Central memory CD8-positive, alpha-beta T cell (primary cell): ENCODE results near the gene PHEX.

Source experiments
- ATAC-seq: fragments of 150-1000 bp; cut with Tn5 transposase; replicated peaks from 2 replicates; pipeline ENCODE4 v1.10.0; 2022; ENCODE audit warnings: mild to moderate bottlenecking, moderate FRiP score, moderate number of reproducible peaks; ENCODE audit not compliant: poor library complexity, severe bottlenecking; ENCODE audit errors: extremely low read depth
- DNase-seq, 2 donors: peaks; one replicate each; pipeline ENCODE4 v3.0.0; 2021; ENCODE audit warnings: low spot score in 2 of 2
- H3K27ac Mint-ChIP-seq: one replicate; pipeline ENCODE4 v1.8.0; 2022; ENCODE audit warnings: low read depth, mild to moderate bottlenecking, moderate library complexity, mixed read lengths
- H3K27me3 Mint-ChIP-seq: one replicate; pipeline ENCODE4 v1.8.0; 2022; ENCODE audit warnings: mixed read lengths
- H3K36me3 Mint-ChIP-seq: one replicate; pipeline ENCODE4 v1.8.0; 2022; ENCODE audit warnings: mild to moderate bottlenecking, moderate library complexity, mixed read lengths; ENCODE audit not compliant: insufficient read depth
- H3K4me1 Mint-ChIP-seq: one replicate; pipeline ENCODE4 v1.8.0; 2022; ENCODE audit warnings: mixed read lengths
- H3K4me3 Mint-ChIP-seq: one replicate; pipeline ENCODE4 v1.8.0; 2022; ENCODE audit warnings: mild to moderate bottlenecking, moderate library complexity, mixed read lengths
- H3K9me3 Mint-ChIP-seq: one replicate; pipeline ENCODE4 v1.8.0; 2022; ENCODE audit warnings: mixed read lengths

PHEX gene

DNA sequence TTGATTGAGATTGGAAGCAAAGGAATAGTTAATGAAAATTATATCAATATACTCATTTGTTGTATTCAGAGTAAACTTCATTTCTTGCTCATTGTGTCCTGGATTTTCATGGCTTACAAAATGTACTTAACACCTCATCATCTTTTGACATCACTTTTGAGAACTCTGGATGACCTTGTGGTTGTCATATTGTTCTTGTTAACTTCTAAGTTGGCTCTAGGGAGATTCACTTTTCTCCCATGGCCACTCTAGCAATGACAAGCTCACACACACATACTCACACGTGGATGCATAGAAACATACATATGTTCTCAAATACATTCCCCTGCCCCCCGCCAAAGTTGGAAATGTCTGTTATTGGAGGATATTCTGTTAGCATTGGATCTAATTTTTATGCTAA is 15.3 kb downstream of the PHEX start:
- Mint-ChIP-seq H3K4me3 (no peak overlapping the region), H3K27ac (no peak overlapping the region), H3K9me3 (no peaks in the 10 kb centered on the region), H3K27me3 (no peaks in the 10 kb centered on the region), H3K36me3 (no peaks in the 10 kb centered on the region), H3K4me1 (no peaks in the 10 kb centered on the region)
- ATAC-seq = no peak
- no peak for DNase-seq

- no peak for ATAC-seq
- Mint-ChIP-seq H3K27me3 (no peaks in the 10 kb centered on the region), H3K4me1 (no peaks in the 10 kb centered on the region), H3K9me3 (no peaks in the 10 kb centered on the region), H3K27ac (no peak overlapping the region), H3K4me3 (no peak overlapping the region), H3K36me3 (no peaks in the 10 kb centered on the region)
- DNase-seq = no peak
These were observed 21.4 kb downstream of the PHEX start for GRCh38 chrX:22053481-22053880.

GRCh38 chrX:22056235-22056634 is 24.1 kb downstream of the PHEX start:
- no peak overlapping the region for H3K27ac Mint-ChIP-seq
- DNase-seq (no peak), ATAC-seq (no peak)
- no peak overlapping the region for H3K4me3 Mint-ChIP-seq
- H3K36me3 Mint-ChIP-seq = no peaks in the 10 kb centered on the region
- no peaks in the 10 kb centered on the region for H3K27me3 Mint-ChIP-seq
- no peaks in the 10 kb centered on the region for H3K9me3 Mint-ChIP-seq
- no peaks in the 10 kb centered on the region for H3K4me1 Mint-ChIP-seq

- no peak for ATAC-seq
- H3K9me3 Mint-ChIP-seq = no peaks in the 10 kb centered on the region
- no peak overlapping the region for H3K27ac Mint-ChIP-seq
- DNase-seq = no peak
- no peak overlapping the region for H3K4me3 Mint-ChIP-seq
- H3K36me3 Mint-ChIP-seq = no peaks in the 10 kb centered on the region
- no peaks in the 10 kb centered on the region for H3K27me3 Mint-ChIP-seq
- H3K4me1 Mint-ChIP-seq = no peaks in the 10 kb centered on the region
These were observed 25.5 kb downstream of the PHEX start for GRCh38 chrX:22057667-22058066.

GRCh38 chrX:22059775-22060174 is 27.6 kb downstream of the PHEX start:
- no peaks in the 10 kb centered on the region for H3K27me3 Mint-ChIP-seq
- ATAC-seq (no peak), DNase-seq (no peak)
- no peaks in the 10 kb centered on the region for H3K9me3 Mint-ChIP-seq
- no peaks in the 10 kb centered on the region for H3K4me1 Mint-ChIP-seq
- H3K4me3 Mint-ChIP-seq = no peak overlapping the region
- no peaks in the 10 kb centered on the region for H3K36me3 Mint-ChIP-seq
- H3K27ac Mint-ChIP-seq = no peak overlapping the region

- H3K27me3 Mint-ChIP-seq = no peaks in the 10 kb centered on the region
- H3K4me1 Mint-ChIP-seq = no peaks in the 10 kb centered on the region
- ATAC-seq (no peak), DNase-seq (no peak)
- no peaks in the 10 kb centered on the region for H3K9me3 Mint-ChIP-seq
- no peak overlapping the region for H3K4me3 Mint-ChIP-seq
- H3K36me3 Mint-ChIP-seq = no peaks in the 10 kb centered on the region
- no peak overlapping the region for H3K27ac Mint-ChIP-seq
These were observed 28.5 kb downstream of the PHEX start for GRCh38 chrX:22060415-22061280.

- no peaks in the 10 kb centered on the region for H3K9me3 Mint-ChIP-seq
These were observed 31.2 kb downstream of the PHEX start for GRCh38 chrX:22063284-22063683.

DNA sequence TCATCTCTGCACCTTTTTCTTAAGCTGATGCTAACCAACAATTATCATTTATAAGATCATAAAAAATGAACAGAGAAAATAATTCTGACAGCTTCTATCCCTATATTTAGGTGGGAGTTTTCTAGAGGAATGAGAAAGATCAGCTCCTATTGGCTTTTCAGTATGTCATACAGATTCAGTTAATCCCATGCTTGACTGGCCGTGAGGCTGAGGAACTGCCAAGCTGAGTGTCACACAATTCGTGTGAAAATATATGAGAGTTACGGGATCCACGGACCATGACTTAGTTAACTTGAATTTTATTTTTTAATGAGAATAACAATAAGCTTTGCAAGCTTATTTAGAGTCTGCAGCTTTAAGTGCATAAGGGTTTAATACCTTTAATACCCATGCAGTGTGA is 37.5 kb downstream of the PHEX start:
- no peak overlapping the region for H3K4me3 Mint-ChIP-seq
- H3K9me3 Mint-ChIP-seq = no peaks in the 10 kb centered on the region
- H3K4me1 Mint-ChIP-seq = no peaks in the 10 kb centered on the region
- DNase-seq (no peak), ATAC-seq (no peak)
- H3K27me3 Mint-ChIP-seq = no peaks in the 10 kb centered on the region
- no peak overlapping the region for H3K27ac Mint-ChIP-seq
- no peaks in the 10 kb centered on the region for H3K36me3 Mint-ChIP-seq

More at GRCh38 chrX:22063284-22063683, 31.2 kb downstream of the PHEX start:
- H3K27me3 Mint-ChIP-seq = no peaks in the 10 kb centered on the region
- ATAC-seq (no peak), DNase-seq (no peak)
- no peaks in the 10 kb centered on the region for H3K36me3 Mint-ChIP-seq
- H3K27ac Mint-ChIP-seq = no peak overlapping the region
- H3K4me3 Mint-ChIP-seq = no peak overlapping the region
- H3K4me1 Mint-ChIP-seq = no peaks in the 10 kb centered on the region

DNA sequence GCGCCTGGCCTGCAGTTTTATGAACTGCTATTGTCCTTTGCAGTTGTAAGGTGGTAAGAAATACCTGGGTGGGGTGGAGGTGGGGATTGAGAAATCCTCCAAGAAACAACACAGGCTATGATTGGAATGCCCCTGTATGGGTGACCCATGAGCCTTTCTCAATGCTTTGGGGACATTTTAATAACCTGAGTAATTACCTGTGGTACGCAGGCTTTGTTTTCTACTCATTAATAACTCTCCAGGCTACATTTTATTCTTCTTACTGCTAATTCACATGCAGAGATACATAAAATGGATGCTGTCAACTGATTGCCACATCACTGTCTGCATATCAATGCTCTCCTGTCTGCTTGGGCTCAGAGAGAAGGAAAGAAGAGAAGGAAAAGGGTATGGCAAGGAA is 41.8 kb downstream of the PHEX start:
- DNase-seq = no peak
- H3K27me3 Mint-ChIP-seq = no peaks in the 10 kb centered on the region

GRCh38 chrX:22078117-22078516 is 46.0 kb downstream of the PHEX start:
- Mint-ChIP-seq H3K36me3 (no peaks in the 10 kb centered on the region), H3K4me3 (no peak overlapping the region), H3K4me1 (peaks cover 6% of the 10 kb centered on the region), H3K27me3 (no peaks in the 10 kb centered on the region), H3K9me3 (no peaks in the 10 kb centered on the region), H3K27ac (no peak overlapping the region)
- DNase-seq (no peak), ATAC-seq (no peak)

More for the DNA sequence above, 41.8 kb downstream of the PHEX start:
- no peak for ATAC-seq
- no peaks in the 10 kb centered on the region for H3K4me1 Mint-ChIP-seq
- H3K4me3 Mint-ChIP-seq = no peak overlapping the region
- no peak overlapping the region for H3K27ac Mint-ChIP-seq
- no peaks in the 10 kb centered on the region for H3K36me3 Mint-ChIP-seq
- no peaks in the 10 kb centered on the region for H3K9me3 Mint-ChIP-seq

- Mint-ChIP-seq H3K4me1 (peaks cover 6% of the 10 kb centered on the region), H3K9me3 (no peaks in the 10 kb centered on the region), H3K4me3 (no peak overlapping the region), H3K36me3 (no peaks in the 10 kb centered on the region), H3K27me3 (no peaks in the 10 kb centered on the region), H3K27ac (no peak overlapping the region)
- peak in 1 of 2 donors; percentile 21 for DNase-seq
- peak; percentile 28 for ATAC-seq
These were observed 49.5 kb downstream of the PHEX start for GRCh38 chrX:22081475-22082092.

GRCh38 chrX:22086003-22086402 is 53.9 kb downstream of the PHEX start:
- Mint-ChIP-seq H3K4me1 (peaks cover 6% of the 10 kb centered on the region), H3K36me3 (no peaks in the 10 kb centered on the region), H3K27me3 (no peaks in the 10 kb centered on the region), H3K27ac (no peak overlapping the region), H3K9me3 (no peaks in the 10 kb centered on the region), H3K4me3 (no peak overlapping the region)
- DNase-seq (no peak), ATAC-seq (no peak)

- Mint-ChIP-seq H3K4me1 (no peaks in the 10 kb centered on the region), H3K36me3 (no peaks in the 10 kb centered on the region), H3K27me3 (no peaks in the 10 kb centered on the region), H3K27ac (no peak overlapping the region), H3K9me3 (no peaks in the 10 kb centered on the region), H3K4me3 (no peak overlapping the region)
- DNase-seq (no peak), ATAC-seq (no peak)
These were observed 55.0 kb downstream of the PHEX start for GRCh38 chrX:22087011-22087557.
